ENCODE data around the gene PAWR.
A peak's percentile ranks its signal among the peaks of the same experiment; 100 is the strongest.

The PAWR gene, protein sequence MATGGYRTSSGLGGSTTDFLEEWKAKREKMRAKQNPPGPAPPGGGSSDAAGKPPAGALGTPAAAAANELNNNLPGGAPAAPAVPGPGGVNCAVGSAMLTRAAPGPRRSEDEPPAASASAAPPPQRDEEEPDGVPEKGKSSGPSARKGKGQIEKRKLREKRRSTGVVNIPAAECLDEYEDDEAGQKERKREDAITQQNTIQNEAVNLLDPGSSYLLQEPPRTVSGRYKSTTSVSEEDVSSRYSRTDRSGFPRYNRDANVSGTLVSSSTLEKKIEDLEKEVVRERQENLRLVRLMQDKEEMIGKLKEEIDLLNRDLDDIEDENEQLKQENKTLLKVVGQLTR

DNA sequence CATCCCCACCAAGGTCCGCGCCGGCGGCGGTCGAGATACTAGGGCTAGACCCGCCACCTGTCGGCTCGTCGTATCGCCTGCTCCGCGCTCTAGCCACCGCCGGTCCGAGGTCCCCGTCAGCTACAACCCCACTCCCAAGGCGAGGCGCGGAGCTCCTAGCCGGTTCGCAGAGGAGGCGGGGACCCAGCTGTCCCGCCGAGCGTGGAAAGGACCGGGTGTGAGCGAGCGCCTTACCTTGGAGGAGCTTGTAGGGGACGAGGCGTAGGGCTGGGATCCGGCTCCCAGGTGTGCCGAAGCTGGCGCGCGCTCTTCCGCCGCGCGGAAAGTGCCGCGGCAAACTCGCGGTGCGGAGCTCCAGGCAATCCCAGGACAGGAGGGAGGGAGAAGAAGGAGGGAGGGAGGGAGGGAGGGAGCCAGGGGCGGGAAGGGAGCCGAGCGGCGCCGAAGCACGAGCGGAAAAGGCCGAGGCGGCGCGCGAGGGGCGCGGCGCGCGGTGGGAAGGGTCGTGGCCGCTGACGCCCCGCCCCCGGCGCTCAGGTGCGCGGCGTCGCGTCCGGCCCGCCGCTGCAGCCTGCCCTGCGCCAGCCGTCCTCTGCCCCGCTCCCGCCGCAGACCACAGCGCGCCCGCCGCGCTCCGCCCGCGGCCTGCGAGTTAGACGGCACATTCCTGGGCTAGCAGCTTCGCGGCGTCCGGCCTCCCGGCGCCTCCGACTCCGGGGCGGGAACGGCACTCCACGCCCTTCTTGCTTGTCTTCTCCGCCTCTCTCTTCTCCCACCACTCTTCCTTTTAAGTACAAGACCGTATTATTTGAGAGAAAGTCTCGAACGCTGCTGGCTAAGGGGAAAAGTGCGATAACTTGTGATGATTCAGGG is at the start of gene PAWR:
Gene PAWR, minus strand, starts transcription at position 327 of the 873 bp plus-strand sequence. CDS start 720 bp downstream, outside the sequence.
- peak; percentile 93 for DNase-seq (ENCODE audit: low spot score)
- in situ Hi-C loops (cut with MboI; ENCODE audit: low pct_unique_long_range_greater_than_20kb, low sequenced_read_pairs, unreplicated experiment): no loop called here
- TF ChIP-seq, protein P1, sequence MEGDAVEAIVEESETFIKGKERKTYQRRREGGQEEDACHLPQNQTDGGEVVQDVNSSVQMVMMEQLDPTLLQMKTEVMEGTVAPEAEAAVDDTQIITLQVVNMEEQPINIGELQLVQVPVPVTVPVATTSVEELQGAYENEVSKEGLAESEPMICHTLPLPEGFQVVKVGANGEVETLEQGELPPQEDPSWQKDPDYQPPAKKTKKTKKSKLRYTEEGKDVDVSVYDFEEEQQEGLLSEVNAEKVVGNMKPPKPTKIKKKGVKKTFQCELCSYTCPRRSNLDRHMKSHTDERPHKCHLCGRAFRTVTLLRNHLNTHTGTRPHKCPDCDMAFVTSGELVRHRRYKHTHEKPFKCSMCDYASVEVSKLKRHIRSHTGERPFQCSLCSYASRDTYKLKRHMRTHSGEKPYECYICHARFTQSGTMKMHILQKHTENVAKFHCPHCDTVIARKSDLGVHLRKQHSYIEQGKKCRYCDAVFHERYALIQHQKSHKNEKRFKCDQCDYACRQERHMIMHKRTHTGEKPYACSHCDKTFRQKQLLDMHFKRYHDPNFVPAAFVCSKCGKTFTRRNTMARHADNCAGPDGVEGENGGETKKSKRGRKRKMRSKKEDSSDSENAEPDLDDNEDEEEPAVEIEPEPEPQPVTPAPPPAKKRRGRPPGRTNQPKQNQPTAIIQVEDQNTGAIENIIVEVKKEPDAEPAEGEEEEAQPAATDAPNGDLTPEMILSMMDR (IDR thresholded peaks at IDR 0.05; ENCODE audit: extremely low read depth, insufficient read depth, missing control alignments): peak; percentile 64

DNA sequence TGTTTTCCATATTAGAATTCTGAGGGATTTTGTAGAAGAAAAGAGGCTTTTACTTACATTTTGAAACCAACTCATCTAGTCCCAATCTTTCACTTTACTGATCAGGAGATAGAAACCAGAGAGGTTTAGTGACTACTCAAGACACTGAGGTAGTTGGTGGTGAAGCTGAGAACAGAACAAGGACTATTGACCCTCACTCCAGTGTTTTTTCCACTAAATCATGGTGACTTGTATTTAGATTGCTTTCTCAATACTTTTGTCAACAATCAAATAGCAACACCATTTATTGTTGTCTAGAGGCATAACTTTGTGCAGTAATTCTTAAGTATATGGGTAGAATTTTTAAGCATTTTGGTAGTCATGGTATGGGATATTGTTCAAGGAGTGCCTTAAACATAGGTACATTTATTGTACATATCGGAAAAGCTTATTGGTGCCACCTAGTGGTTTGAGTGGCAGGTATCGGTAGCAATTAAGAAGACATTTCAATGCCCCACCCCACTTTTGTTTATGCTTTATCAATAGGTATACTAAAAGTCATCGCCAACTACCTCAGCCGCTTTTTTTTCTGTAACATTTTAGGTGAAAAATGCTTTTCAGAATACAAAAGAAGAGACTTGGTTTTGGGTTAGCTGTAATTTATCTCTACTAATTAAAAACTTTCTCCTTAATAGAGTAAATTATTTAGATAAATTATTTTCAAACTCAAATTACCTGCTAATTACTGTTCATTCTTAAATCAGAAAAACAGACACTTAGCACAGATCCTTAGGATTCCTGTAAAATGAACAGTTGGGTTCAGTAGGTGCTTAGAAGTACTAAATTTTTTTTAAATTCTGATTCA is 47.3 kb upstream of the PAWR start:
- in situ Hi-C loops (cut with MboI; ENCODE audit: low pct_unique_long_range_greater_than_20kb, low sequenced_read_pairs, unreplicated experiment): loop anchor here (5.0 to 25.0 kb wide), 2 partner anchors 186 to 326 kb away; no protein-coding TSS in a partner anchor
- DNase-seq (ENCODE audit: low spot score): peak; percentile 50
- TF ChIP-seq, protein P1 (IDR thresholded peaks at IDR 0.05; ENCODE audit: extremely low read depth, insufficient read depth, missing control alignments): peak; percentile 76

GRCh38 chr12:79732638-79733037 is 41.9 kb upstream of the PAWR start:
- TF ChIP-seq, protein P1 (IDR thresholded peaks at IDR 0.05; ENCODE audit: extremely low read depth, insufficient read depth, missing control alignments): no peak
- in situ Hi-C loops (cut with MboI; ENCODE audit: low pct_unique_long_range_greater_than_20kb, low sequenced_read_pairs, unreplicated experiment): loop anchor here (25.0 kb wide), 1 partner anchor 320 kb away; no protein-coding TSS in a partner anchor
- DNase-seq (ENCODE audit: low spot score): no peak

DNA sequence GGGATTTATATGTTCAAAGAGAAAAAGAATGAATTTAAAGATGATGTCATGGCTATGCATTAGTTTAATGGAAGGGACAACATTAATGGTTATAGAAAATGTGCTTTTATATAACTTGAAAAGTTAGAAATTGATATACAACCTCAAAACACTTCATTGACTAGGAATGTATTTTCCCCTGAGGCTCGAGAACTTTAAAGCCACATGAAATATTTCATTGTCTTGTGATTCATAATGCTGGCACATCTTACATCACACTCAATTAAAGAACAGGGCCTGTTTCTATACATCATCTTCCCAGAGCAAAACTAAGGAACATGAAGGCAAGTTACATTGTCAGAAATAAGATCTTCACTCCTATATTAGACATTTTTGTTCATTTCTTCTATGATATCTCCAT is 35.2 kb upstream of the PAWR start:
- no peak for DNase-seq (ENCODE audit: low spot score)
- TF ChIP-seq, protein P1 (IDR thresholded peaks at IDR 0.05; ENCODE audit: extremely low read depth, insufficient read depth, missing control alignments): no peak
- in situ Hi-C loops (cut with MboI; ENCODE audit: low pct_unique_long_range_greater_than_20kb, low sequenced_read_pairs, unreplicated experiment): loop anchor here (25.0 kb wide), 1 partner anchor 314 kb away; no protein-coding TSS in a partner anchor

DNA sequence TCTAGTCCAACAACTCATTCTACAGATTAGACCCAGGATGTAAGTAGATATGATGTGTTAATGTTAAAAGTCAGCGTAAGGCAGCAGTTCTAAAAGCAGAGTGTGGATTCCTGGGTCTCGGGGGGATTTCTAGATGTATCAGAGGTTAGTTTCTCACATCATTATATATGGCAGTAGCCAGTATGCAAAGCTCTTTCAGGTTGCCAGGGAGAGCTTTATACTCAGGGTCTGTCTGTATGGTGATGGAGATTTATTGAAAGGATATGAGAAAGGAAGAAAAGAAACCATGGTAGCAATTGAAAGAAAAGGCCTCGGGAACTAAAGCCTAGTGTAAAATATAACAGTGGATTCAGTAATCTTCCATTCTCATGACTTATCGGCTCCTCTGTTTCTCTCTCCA is 26.2 kb upstream of the PAWR start:
- TF ChIP-seq, protein P1 (IDR thresholded peaks at IDR 0.05; ENCODE audit: extremely low read depth, insufficient read depth, missing control alignments): no peak

GRCh38 chr12:79715308-79715707 is 24.5 kb upstream of the PAWR start:
- DNase-seq (ENCODE audit: low spot score): no peak
- in situ Hi-C loops (cut with MboI; ENCODE audit: low pct_unique_long_range_greater_than_20kb, low sequenced_read_pairs, unreplicated experiment): no loop called here
- TF ChIP-seq, protein P1 (IDR thresholded peaks at IDR 0.05; ENCODE audit: extremely low read depth, insufficient read depth, missing control alignments): no peak

More for the DNA sequence above, 26.2 kb upstream of the PAWR start:
- in situ Hi-C loops (cut with MboI; ENCODE audit: low pct_unique_long_range_greater_than_20kb, low sequenced_read_pairs, unreplicated experiment): no loop called here
- no peak for DNase-seq (ENCODE audit: low spot score)
